ENCODE data around the gene SYN1.
"Not testable (repeated sequence)": the region's sequence is repeated elsewhere in the genome, so short reads cannot be mapped to it uniquely, and the experiment has no call there.

SYN1 gene

DNA sequence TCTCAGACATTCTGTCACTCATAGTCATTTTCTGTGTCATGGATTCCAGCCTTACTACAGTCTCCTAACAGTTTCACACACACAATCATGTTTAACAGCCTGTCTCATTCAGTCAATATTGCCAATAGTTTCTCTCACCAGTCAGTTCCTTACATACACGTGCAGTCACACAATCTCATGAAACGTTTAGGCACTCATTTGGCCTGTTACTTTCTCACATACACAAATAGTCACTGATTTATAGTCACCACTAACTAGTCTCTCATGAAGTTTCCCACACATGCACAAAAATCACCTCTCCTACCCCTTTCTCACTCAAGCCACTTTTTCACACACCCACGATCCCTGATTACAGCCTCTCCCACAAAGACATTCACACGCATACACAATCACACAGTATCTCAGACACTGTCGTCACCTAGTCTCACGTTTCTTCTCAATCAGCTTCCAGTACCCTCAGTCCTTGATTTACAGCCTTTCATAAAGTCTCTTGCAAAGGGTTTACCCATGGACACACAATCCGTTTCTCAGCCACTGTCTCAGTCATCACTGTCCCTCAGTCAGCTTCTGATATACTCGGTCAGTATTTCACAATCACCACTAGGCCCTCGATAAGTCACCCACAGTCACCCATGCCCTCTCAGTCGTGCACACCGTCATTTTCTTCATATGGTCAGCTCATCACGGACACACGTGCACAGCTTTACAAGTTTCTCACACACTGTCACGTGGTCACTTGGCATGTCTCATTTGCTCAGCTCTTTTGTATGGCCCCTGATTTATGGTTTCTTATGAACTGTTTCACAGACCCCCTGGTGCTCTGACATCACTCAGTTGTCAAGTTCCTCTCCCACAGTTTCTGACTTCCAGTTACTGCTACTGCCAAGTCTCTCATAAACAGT lies 14.3 kb upstream of the SYN1 start:
- no peak for DNase-seq

DNA sequence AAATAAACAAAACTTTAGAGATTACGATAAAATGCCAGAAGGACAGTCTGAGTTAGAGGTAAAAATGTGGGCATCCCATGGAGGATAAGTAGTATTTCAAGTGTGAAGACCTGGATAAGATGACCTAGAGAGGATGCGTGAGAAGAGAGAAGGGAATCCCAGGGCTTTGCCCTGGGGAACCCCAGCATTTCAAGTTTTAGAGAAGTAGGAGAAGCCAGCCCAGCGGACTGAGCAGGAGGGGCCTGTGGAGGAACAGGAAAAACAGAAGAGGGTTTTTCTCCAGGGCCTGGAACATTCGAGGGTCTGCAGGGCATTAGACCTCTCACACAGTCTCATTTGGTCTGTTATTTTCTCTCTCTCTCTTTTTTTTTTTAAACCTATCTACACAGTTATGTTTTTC lies 13.0 kb upstream of the SYN1 start:
- no peak for DNase-seq

DNA sequence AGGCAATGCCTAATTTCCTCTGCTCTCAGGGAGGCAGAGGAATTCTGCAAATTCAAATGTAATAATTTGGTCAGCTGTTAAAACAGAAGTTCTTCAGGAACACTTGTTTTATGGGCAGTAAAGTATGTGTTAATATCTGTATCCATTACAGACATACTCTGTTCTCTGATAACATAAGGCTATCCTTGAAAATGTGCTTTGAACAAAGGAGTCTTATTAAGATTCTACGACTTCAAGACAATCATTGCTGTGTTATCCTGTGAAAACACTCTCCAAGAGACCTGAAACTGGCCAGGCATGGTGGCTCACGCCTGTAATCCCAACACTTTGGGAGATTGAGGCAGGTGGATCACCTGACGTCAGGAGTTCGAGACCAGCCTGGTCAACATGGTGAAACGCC lies 12.0 kb upstream of the SYN1 start:
- no peak for DNase-seq

DNA sequence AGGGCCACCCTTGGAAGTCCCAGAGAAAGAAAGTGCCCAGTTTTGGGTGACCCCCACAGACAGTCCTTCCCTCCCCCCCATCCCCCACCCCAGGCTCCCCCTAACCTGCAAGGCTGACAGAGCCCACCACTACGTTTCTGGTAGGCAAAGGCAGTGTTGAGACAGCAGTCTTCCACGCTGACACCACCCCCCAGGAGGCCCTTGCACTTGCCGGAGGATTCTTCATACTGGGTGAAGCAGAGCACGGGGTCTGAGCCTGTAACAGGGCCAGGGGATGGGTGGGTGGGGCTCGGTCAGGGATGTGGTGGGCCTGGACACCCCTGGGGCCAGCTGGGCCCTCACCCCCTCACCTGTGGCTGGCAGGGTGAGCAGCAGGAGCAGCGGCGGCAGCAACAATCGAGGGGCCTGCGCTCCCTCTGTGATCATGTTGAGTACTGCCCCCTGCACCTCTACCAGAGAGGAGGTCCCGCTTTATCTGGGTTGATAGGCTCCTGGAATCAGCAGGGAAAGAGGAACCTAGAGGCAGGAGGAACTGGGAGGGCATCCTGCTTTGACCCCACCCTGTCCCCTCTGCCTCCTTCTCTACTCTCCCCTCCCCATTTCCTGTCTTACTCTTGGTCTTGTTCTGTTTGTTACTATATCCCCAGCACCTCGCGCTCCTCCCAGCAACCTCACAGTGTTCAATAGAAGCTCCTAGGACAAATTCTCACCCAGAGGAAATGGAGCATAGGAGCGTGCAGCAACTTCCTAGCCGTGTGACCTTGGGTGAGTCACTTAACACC lies 10.0 kb upstream of the SYN1 start, which contains the start of gene CFP:
Gene CFP, minus strand, starts transcription at position 512 of the 782 bp plus-strand sequence. Its CDS starts 86 bp downstream, at position 426.
- DNase-seq: no peak

DNA sequence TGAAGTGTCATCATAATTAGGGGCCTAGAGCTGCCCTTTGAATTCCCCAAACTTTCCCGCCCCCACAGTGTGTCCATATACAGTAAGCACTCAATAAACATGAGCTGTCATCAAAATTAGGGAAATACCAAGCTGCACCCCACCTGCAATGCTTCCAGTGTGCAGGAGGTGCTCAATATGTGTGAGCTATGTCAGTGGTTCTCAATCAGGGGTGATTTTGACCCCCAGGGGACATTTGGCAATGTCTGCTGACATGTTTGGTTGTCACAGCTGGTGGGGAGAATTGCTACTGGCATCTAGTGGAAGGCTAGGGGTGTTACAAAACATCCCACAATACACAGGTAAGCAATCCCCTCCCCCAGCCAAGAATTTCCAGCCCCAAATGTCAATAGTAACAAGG lies 9.3 kb upstream of the SYN1 start:
- no peak for DNase-seq

DNA sequence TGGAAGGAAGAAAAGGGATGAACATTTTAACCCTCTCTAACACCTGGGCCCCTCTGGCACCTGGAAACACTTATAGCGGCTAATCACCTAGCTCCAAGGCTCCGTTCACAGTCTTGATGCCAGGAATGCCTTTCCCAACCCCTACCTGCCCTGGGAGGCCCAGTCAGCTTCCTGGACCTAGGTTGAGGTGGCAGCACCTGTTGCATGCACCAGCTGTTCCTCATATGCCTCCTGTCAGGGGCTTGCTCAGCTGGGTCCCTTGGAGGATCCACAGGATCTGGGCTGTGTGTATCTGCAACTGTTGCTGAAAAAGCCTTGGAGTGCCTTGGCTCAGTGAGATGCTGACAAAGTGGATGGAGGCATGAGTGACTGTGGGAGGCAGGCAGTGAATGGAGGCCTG lies 5.7 kb upstream of the SYN1 start:
- DNase-seq: no peak

DNA sequence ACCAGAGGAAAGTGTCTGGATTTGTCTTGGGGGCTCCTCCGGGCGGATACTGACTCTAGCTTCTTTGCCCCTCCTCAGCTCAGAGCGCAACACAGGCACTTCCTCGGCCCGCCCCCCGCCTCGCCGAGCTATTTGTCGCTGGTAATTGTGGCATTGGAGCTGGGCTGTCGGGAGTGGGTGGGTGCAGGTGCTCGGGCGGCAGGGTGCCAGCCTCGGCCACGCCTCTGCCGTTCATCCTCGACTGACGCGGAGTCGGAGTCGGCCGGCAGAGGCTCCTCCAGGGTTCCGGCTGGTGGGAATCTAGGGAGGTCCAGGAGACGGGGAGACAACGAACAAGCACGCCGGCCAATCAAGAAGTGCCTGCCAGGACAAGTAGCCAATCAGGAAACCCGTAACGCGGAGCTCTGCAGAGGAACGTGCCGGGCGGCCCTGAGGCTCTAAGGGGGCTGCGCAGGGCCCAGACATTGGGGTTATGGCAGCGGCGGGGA lies 3.9 kb upstream of the SYN1 start:
- peak; percentile 26 for DNase-seq

DNA sequence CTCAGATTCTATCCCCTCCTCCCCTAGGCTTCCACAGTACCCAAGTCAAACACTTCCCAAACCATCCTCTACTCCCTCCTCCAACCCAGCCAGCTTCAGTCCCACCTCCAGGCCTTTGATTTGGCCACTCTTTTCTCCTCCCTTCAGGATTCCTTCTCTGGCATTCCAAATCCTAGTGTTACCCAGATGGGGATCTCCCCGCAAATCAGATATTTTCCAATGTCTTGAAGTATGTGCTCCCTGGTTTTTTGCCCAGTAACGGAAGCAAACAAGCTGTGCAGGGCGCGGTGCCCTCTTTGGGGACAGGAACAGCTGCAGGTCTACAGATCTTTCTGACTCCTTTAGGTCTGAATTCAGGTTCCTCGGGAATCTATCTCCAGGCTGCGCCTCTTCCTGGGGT lies 2.2 kb upstream of the SYN1 start:
- no peak for DNase-seq

DNA sequence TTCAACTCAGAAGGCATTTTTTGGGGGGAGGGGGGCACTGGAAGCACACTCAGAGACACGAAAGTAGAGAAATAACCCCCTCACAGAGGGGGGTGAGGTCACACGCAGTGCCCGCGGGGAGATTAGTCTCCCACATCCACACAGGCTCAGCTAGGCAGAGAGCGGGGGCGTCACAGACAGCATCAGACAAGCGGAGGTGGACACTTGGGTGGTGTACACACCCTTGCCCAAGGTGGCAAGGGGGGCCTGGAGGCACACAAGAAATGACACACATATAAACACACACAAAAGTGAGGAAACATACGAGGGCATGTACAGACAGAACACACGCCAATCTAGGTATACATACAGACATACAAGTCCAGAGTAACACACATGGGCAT lies 637 bp upstream of the SYN1 start:
- no peak for DNase-seq

DNA sequence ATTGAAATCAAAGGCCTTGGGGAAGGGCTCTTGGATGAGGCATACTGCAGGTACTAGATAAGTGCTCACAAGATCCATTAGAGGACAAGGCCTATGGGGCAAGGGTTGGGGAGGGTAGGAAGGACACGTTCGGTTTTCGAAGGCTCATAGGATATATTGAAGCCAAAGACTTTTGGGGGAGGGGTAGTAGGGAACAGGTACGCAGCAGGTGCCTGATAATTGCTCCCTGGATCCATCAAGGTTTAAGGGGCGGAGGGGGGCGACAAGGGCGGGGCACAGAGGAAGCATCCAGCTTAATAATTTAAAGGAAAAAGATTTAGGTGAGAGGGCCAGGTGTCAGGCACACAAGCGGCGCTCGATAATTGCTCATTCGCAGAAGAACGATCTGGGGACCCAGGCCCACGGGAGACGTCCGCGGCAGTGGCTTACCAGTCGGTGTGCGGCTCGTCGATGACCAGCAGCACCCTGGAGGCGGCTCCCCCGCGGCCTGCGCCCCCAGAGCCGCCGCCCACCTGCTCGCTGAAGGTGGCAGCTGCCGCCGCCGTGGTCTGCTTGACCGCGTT lies 653 bp downstream of the SYN1 start:
- no peak for DNase-seq

DNA sequence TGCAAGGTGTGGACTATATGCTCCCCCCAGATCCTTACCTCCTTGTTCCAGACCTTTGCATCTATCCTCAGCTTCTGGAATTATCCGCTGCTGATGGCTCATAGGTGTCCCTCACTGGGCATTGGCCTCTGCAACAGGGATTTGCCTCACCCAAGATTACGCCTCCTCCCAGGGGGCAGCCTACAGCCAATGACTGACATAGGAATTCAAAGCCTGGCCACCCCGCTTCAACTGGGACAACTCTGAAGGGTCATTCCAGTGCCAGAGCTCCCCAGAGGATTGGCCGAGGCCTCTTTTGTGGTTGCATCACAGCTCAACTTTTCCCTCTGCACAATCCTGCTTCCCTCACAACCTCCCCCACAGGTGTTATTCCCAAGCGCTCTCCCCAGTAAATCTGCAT lies 5.0 kb downstream of the SYN1 start:
- DNase-seq: no peak

DNA sequence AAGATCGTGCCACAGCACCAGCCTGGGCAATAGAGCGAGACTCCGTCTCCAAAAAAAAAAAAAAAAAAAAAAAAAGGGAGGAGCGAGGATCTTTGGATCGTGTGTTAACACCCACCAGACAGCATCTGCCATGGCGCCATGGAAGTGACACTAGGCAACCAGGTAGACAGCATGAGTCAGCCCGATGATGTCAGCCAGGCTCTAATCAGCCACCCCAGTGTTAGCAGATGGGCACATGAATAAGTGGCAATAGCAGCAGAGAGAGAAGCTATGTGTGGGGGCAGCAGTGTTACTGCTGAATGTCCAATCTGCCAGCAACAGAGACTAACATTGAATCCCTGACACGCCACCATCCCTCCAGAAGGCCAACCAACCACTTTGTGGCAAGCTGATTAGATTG lies 6.6 kb downstream of the SYN1 start:
- DNase-seq: no peak

DNA sequence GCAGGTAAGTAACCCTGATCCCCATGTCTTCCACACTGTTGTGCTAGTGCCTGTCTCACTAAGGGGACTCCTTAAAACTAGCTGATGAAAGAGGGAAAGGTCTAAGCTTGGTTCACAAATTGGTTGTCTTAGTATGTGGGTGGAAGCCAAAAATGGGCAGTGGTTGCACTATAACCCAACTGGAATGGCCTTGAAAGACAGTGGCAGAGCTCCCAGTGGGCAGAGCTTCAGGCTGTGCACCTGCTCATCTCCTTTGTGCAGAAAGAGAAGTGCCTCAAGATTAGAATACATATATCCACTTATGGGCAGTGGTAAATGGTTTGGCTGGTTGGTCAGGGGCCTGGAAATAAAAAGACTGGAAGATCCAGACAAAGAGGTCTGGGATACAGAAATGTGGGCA lies 7.2 kb downstream of the SYN1 start:
- DNase-seq: no peak

DNA sequence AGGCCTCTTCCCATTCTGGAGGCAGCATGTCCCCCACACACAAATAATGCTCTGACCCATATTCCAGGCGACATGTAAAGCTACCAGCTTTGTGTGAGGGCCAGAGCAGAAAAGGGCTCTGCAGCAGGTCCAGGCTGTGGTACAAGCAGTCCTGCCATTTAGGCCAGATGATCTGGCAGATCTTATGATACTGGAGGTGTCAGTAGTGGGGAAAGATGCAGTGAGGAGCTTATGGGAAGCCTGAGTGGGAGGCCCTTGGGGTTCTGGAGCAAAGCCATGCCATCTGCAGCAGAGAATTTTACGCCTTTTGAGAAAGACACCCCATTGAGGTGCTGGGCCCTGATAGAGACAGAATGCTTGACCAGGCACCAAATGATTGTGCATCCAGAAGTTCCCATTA lies 7.7 kb downstream of the SYN1 start:
- no peak for DNase-seq

DNA sequence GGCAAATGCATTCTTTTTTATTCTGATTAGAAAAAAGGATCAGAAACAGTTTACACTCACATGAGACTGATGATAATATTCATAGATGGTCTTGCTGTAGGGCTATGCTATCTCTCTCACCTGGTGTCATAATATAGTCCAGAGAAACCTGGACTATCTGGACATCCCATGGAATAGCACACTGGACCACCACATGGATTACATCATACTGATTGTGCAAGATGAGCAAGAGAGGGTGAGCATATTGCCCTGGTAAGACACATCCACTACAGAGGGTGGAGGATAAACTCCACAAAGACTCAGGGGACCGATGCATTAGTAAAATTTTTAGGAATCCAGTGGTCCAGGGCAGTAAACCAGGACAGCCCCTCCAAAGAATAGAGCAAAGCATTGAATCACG lies 8.2 kb downstream of the SYN1 start:
- no peak for DNase-seq

DNA sequence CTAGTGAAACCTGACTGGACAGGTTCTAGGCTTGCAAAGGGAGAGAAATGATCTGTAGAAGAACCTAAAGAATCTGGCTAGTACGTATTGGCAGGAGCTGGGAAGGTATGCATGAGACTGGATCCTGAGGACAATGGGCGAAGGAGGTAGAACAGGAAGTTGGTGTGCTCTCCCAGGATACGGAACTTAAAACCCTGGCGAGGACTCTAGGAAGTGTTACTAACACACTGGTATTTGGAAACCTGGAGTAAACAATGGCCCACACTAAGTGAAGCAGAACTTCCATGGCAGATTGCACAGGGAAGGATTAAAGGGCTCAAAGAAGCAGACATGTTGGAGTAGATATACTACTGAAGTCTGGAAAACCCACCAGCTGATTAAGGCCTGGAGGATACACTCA lies 9.1 kb downstream of the SYN1 start:
- DNase-seq: no peak

DNA sequence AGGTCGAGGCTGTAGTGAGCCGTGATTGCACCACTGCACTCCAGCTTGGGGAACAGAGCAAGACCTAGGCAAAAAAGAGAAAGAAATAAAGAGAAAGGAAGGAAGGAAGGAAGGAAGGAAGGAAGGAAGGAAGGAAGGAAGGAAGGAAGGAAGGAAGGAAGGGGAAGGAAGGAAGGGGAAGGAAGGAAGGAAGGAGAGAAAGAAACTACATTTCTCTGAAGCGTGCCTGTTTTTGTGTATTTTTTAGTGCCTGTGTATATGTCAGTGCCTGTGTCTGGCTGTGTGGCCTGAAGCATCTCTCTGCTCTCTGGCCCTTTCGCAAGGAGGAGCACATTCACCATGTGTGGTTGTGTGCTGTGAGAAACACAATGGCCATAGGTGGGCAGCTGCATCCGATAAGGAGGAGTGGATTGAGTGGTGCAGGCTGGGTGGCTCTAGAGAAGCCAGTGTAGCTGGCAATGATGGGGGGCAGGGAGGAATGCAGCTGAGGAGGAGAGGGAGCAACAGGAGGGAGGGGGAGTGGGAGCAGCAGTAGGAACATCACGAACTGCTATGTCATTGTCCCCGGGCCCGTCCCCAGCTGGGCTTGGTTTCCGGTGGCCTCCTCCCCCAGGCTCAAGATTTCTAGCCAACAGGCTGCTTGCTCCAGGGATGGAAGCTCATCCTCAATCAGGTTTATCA lies 11.4 kb downstream of the SYN1 start:
- DNase-seq: no peak

DNA sequence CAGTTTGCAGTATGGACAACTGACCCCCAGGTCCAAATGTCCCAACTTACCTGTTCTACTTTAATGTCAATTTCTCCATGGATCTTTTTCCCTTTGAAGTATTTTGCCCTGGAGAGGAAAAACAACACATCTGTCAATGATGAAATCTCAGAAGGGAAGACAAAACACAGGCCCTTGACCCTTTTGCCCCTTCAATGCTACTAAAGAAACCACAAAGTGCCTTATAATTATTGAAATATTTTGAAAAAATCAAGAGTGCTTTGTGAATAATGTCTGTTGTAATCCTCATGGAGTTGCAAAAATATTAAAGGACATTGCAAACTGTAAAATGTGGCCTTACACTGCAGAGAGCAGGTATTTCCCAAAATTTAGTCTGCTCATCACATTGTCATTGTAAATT lies 12.6 kb downstream of the SYN1 start:
- DNase-seq: no peak

DNA sequence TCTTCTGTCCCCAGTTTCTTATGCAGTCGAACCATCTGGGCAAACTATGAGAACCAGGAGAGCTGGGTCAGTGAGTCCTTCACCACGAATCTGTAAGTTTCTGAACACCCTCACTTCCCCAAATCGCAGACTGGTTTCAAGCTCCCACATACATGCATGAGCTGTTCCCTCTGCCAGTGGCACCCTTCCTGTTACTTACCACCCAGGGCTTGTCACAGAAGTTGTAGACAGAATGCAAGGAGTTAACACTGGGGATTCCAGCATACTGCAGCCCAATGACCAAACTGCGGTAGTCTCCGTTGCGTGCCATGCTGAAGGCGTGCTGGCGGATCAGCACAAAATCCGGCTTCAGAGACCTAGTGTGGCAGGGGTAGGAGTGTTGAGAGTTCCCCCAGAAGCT lies 14.6 kb downstream of the SYN1 start:
- DNase-seq: no peak

DNA sequence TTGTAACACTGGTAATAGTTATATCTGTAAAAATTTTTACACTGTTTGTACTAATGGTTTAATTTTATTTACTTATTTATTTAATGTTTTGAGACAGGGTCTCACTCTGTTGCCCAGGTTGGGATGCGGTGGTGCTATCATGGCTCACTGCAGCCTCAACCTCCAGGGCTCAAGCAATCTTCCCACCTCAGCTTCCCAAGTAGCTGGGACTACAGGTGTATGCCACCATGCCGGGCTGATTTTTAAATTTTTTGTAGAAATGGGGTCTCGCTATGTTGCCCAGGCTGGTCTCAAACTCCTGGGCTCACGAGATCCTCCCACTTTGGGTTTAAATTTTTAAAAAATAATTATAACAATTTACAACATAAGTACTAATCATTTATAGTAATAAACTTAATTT lies 16.5 kb downstream of the SYN1 start:
- DNase-seq: not testable (repeated sequence)

DNA sequence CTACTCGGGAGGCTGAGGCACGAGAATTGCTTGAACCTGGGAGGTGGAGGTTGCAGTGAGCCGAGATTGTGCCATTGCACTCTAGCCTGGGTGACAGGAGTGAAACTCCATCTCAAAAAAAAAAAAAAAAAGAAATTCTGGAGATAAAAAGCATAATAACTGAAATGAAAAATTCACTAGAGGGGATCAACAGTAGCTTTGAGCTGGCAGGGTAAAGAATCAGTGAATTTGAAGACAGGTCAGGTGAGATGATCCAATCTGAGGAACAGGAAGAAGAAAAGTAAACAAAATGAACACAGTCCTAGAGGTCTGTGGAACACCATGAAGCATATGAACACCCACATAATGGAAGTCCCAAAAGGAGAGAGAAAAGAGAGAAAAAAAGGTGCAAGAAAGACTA lies 22.4 kb downstream of the SYN1 start:
- no peak for DNase-seq

DNA sequence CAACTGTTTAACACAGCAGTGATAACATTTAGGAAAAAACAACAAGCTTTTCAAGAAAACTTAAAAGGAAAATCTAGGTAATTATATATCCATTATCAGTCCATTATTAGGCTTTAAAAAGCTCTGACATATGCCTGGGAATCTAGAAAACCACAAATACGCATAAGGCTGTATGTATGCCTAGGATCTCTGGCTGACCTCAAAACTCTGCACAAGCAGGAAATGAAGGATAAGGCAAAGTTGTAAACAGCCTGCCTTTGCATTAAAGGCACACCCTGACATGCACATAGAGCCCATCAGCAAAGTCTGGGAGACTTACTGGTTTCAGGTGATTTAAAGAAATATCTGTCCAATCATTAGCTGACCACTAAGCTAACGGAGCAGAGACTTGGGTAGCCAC lies 23.4 kb downstream of the SYN1 start:
- no peak for DNase-seq

DNA sequence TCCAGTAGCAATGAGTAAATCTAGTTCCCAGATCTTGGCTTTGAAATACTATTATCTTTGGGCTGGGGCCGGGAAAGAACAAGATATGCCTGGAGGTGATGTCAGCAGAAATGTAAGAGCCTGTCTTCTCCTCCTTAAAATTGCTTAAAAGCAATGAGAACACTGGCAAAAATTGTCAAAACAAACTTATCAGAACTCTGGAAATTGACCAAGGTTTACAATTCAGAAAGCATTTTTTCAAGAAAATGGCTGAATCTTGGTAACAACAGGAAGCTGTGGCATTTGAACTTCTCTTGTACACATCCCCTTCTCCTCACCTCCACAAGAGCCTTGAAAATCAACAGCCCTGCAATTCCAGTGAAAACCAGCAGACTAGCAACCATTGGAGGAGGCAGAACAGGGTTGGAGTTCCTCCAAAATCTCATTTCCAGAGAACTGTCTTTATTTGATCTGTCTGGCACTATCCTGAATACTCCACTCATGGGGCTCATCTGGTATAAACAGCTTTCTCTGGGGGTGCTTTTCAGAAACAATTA lies 23.9 kb downstream of the SYN1 start:
- DNase-seq: no peak
